ENCODE data around the gene MCHR1. TPM values are rescaled to one million over a fixed set of nuclear protein-coding genes. Genes with fewer than 3 reads are reported as not detected.
"Not testable (repeated sequence)": the region's sequence is repeated elsewhere in the genome, so short reads cannot be mapped to it uniquely, and the experiment has no call there.

Gene MCHR1
- total RNA-seq, 2 donors from 2014 or later = not detected

GRCh38 chr22:40714499-40715337 lies 35.4 kb downstream of the MCHR1 start:
- H3K27ac Mint-ChIP-seq = no peak overlapping the region
- no peaks in the 10 kb centered on the region for H3K9me3 Mint-ChIP-seq

GRCh38 chr22:40716116-40716515 lies 36.8 kb downstream of the MCHR1 start:
- Mint-ChIP-seq H3K4me3 (no peak overlapping the region), H3K9me3 (no peaks in the 10 kb centered on the region), H3K4me1 (ENCODE audit: low read depth) (peaks cover 31% of the 10 kb centered on the region), H3K27me3 (ENCODE audit: low read depth) (peaks cover 11% of the 10 kb centered on the region), H3K36me3 (ENCODE audit: insufficient read depth in 2 of 2) (no peaks in the 10 kb centered on the region), H3K27ac (no peak overlapping the region)
- ATAC-seq (replicated peaks in 1 of 2) (no peak), DNase-seq (no peak)

More at GRCh38 chr22:40714499-40715337, 35.4 kb downstream of the MCHR1 start:
- DNase-seq = no peak
- Mint-ChIP-seq H3K27me3 (ENCODE audit: low read depth) (peaks cover 11% of the 10 kb centered on the region), H3K36me3 (ENCODE audit: insufficient read depth in 2 of 2) (no peaks in the 10 kb centered on the region), H3K4me3 (peak overlapping the region in 1 of 2 donors; percentile 27), H3K4me1 (ENCODE audit: low read depth) (peaks cover 28% of the 10 kb centered on the region)
- no peak for ATAC-seq (replicated peaks in 1 of 2)

GRCh38 chr22:40717657-40718056 lies 38.4 kb downstream of the MCHR1 start:
- not testable (repeated sequence) for ATAC-seq (replicated peaks in 1 of 2); H3K27ac Mint-ChIP-seq; H3K36me3 Mint-ChIP-seq (ENCODE audit: insufficient read depth in 2 of 2); H3K9me3 Mint-ChIP-seq; DNase-seq; H3K4me3 Mint-ChIP-seq
- Mint-ChIP-seq H3K4me1 (ENCODE audit: low read depth) (peaks cover 29% of the 10 kb centered on the region), H3K27me3 (ENCODE audit: low read depth) (peaks cover 11% of the 10 kb centered on the region)

- Mint-ChIP-seq H3K4me3 (no peak overlapping the region), H3K9me3 (no peaks in the 10 kb centered on the region), H3K27ac (no peak overlapping the region), H3K4me1 (ENCODE audit: low read depth) (peaks cover 33% of the 10 kb centered on the region), H3K36me3 (ENCODE audit: insufficient read depth in 2 of 2) (no peaks in the 10 kb centered on the region), H3K27me3 (ENCODE audit: low read depth) (peaks cover 11% of the 10 kb centered on the region)
- ATAC-seq (replicated peaks in 1 of 2) = no peak
- DNase-seq = no peak
These were observed 39.2 kb downstream of the MCHR1 start for GRCh38 chr22:40718250-40719204.

GRCh38 chr22:40719599-40719998 lies 40.3 kb downstream of the MCHR1 start:
- Mint-ChIP-seq H3K27ac (no peak overlapping the region), H3K27me3 (ENCODE audit: low read depth) (peaks cover 6% of the 10 kb centered on the region), H3K36me3 (ENCODE audit: insufficient read depth in 2 of 2) (no peaks in the 10 kb centered on the region), H3K4me3 (no peak overlapping the region), H3K4me1 (ENCODE audit: low read depth) (peaks cover 29% of the 10 kb centered on the region), H3K9me3 (no peaks in the 10 kb centered on the region)
- DNase-seq (no peak), ATAC-seq (replicated peaks in 1 of 2) (no peak)

- H3K36me3 Mint-ChIP-seq (ENCODE audit: insufficient read depth in 2 of 2); ATAC-seq (replicated peaks in 1 of 2); H3K27me3 Mint-ChIP-seq (ENCODE audit: low read depth); DNase-seq; H3K27ac Mint-ChIP-seq; H3K4me3 Mint-ChIP-seq; H3K9me3 Mint-ChIP-seq: not testable (repeated sequence)
- peaks cover 24% of the 10 kb centered on the region for H3K4me1 Mint-ChIP-seq (ENCODE audit: low read depth)
These were observed 40.9 kb downstream of the MCHR1 start for GRCh38 chr22:40720156-40720537.

GRCh38 chr22:40720538-40721256 lies 41.4 kb downstream of the MCHR1 start:
- DNase-seq (no peak), ATAC-seq (replicated peaks in 1 of 2) (no peak)
- H3K27ac Mint-ChIP-seq = no peak overlapping the region
- H3K4me3 Mint-ChIP-seq = no peak overlapping the region
- H3K4me1 Mint-ChIP-seq (ENCODE audit: low read depth) = peaks cover 23% of the 10 kb centered on the region
- no peaks in the 10 kb centered on the region for H3K9me3 Mint-ChIP-seq
- H3K27me3 Mint-ChIP-seq (ENCODE audit: low read depth) = no peaks in the 10 kb centered on the region
- peaks cover 0 to 2% of the 10 kb centered on the region in 2 donors for H3K36me3 Mint-ChIP-seq (ENCODE audit: insufficient read depth in 2 of 2)

GRCh38 chr22:40721266-40721665 lies 42.0 kb downstream of the MCHR1 start:
- H3K27me3 Mint-ChIP-seq (ENCODE audit: low read depth) = no peaks in the 10 kb centered on the region
- no peak for ATAC-seq (replicated peaks in 1 of 2)
- no peak overlapping the region for H3K27ac Mint-ChIP-seq
- H3K4me3 Mint-ChIP-seq = no peak overlapping the region
- peaks cover 23% of the 10 kb centered on the region for H3K4me1 Mint-ChIP-seq (ENCODE audit: low read depth)
- no peak for DNase-seq
- no peaks in the 10 kb centered on the region for H3K9me3 Mint-ChIP-seq
- peaks cover 0 to 2% of the 10 kb centered on the region in 2 donors for H3K36me3 Mint-ChIP-seq (ENCODE audit: insufficient read depth in 2 of 2)

GRCh38 chr22:40723396-40723933 lies 44.2 kb downstream of the MCHR1 start:
- Mint-ChIP-seq H3K27ac (no peak overlapping the region), H3K9me3 (no peaks in the 10 kb centered on the region), H3K27me3 (ENCODE audit: low read depth) (no peaks in the 10 kb centered on the region), H3K4me3 (no peak overlapping the region), H3K36me3 (ENCODE audit: insufficient read depth in 2 of 2) (peaks cover 0 to 2% of the 10 kb centered on the region in 2 donors), H3K4me1 (ENCODE audit: low read depth) (peaks cover 38% of the 10 kb centered on the region)
- ATAC-seq (replicated peaks in 1 of 2) = no peak
- DNase-seq = no peak

GRCh38 chr22:40726514-40726913 lies 47.2 kb downstream of the MCHR1 start:
- DNase-seq (peak in 1 of 2 donors; percentile 25), ATAC-seq (replicated peaks in 1 of 2) (peak; percentile 75 to 78)
- Mint-ChIP-seq H3K4me1 (ENCODE audit: low read depth) (peaks cover 43% of the 10 kb centered on the region), H3K4me3 (peak overlapping the region; percentile 62 to 78), H3K36me3 (ENCODE audit: insufficient read depth in 2 of 2) (peaks cover 2% of the 10 kb centered on the region in 2 donors), H3K27me3 (ENCODE audit: low read depth) (no peaks in the 10 kb centered on the region), H3K9me3 (no peaks in the 10 kb centered on the region), H3K27ac (peak overlapping the region; percentile 83)

GRCh38 chr22:40727070-40727963 lies 48.0 kb downstream of the MCHR1 start:
- Mint-ChIP-seq H3K4me3 (peak overlapping the region; percentile 62 to 78), H3K27ac (peak overlapping the region; percentile 83), H3K4me1 (ENCODE audit: low read depth) (peaks cover 46% of the 10 kb centered on the region), H3K9me3 (no peaks in the 10 kb centered on the region), H3K27me3 (ENCODE audit: low read depth) (no peaks in the 10 kb centered on the region), H3K36me3 (ENCODE audit: insufficient read depth in 2 of 2) (peaks cover 2% of the 10 kb centered on the region in 2 donors)
- no peak for DNase-seq
- ATAC-seq (replicated peaks in 1 of 2) = peak in 1 of 2 donors; percentile 20

All from activated T-cell treated with anti-CD3 and anti-CD28 coated beads, Interleukin-2, amount 50 U/mL, for 72 hours (primary cell).